Suprapubic skin (tissue), 4 donors: Measurements from ENCODE around the gene KDM4F. TPM values are rescaled to one million over a fixed set of nuclear protein-coding genes. Genes with fewer than 3 reads are reported as not detected.

Source experiments
- DNase-seq, 2 donors: peaks; one replicate each; pipeline ENCODE4 v3.0.0-alpha.2; 2019; ENCODE audit warnings: low spot score in 2 of 2
- H3K27ac ChIP-seq: fragments of 200-600 bp; sonication (generic); one replicate; pipeline ENCODE4 v1.5.1; 2019
- H3K27me3 ChIP-seq: fragments of 200-600 bp; sonication (generic); one replicate; pipeline ENCODE4 v1.5.1; 2019
- H3K36me3 ChIP-seq: fragments of 200-600 bp; sonication (generic); one replicate; pipeline ENCODE4 v1.5.1; 2019
- H3K4me1 ChIP-seq: fragments of 200-600 bp; sonication (generic); one replicate; pipeline ENCODE4 v1.5.1; 2019
- H3K4me3 ChIP-seq: fragments of 200-600 bp; sonication (generic); one replicate; pipeline ENCODE4 v1.5.1; 2019; ENCODE audit warnings: mild to moderate bottlenecking
- H3K9me3 ChIP-seq: fragments of 200-600 bp; sonication (generic); one replicate; pipeline ENCODE4 v1.5.1; 2019
- EP300 ChIP-seq: sonication (generic); formaldehyde crosslinking; IDR thresholded peaks from one replicate; pipeline ENCODE4 v1.6.1; 2017; ENCODE audit warnings: antibody characterized with exemption
- POLR2A ChIP-seq, 2 donors: fragments of 450-650 bp; IDR thresholded peaks; one replicate each; pipeline ENCODE4 v1.6.1; 2017; ENCODE audit warnings: antibody characterized with exemption in 2 of 2, mild to moderate bottlenecking in 2 of 2, moderate library complexity in 2 of 2
- POLR2AphosphoS5 ChIP-seq, 3 donors: sonication (generic); formaldehyde crosslinking; IDR thresholded peaks; one replicate each; pipeline ENCODE4 v1.6.1; 2017; ENCODE audit warnings: antibody characterized with exemption in 3 of 3
- WGBS: methylation state at CpG from one replicate; pipeline ENCODE4 v1.1.5; 2018; 5-methylcytosine and 5-hydroxymethylcytosine counted together
- total RNA-seq, 4 donors: library from RNA; depleted of rRNA; stranded (reverse); fragments of >200 nt; gene quantifications; one replicate each; pipeline ENCODE4 v1.1.0, GENCODE V29; 2016
- TF ChIP-seq, protein P1 (sequence below), 2 donors: fragments of 200-600 bp in 1 of 2; fragments of 450-650 bp in 1 of 2; sonication (generic) in 1 of 2; IDR thresholded peaks; one replicate each; pipeline ENCODE4 v1.5.1; 2016 to 2019; ENCODE audit warnings: antibody characterized with exemption in 2 of 2, mild to moderate bottlenecking in 1 of 2, moderate library complexity in 1 of 2

Gene KDM4F
- total RNA-seq, 4 donors from 2014 or later: not detected

GRCh38 chr11:95042239-95042638 is 7.0 kb upstream of the KDM4F start:
- no peak for DNase-seq
- no peak overlapping the region for H3K4me3 ChIP-seq
- no peaks in the 10 kb centered on the region for H3K4me1 ChIP-seq
- no peaks in the 10 kb centered on the region for H3K9me3 ChIP-seq
- WGBS: 97% methylated on average over 1 of the region's 1 CpG
- H3K27ac ChIP-seq: no peak overlapping the region
- no peaks in the 10 kb centered on the region for H3K36me3 ChIP-seq
- TF ChIP-seq, protein P1, sequence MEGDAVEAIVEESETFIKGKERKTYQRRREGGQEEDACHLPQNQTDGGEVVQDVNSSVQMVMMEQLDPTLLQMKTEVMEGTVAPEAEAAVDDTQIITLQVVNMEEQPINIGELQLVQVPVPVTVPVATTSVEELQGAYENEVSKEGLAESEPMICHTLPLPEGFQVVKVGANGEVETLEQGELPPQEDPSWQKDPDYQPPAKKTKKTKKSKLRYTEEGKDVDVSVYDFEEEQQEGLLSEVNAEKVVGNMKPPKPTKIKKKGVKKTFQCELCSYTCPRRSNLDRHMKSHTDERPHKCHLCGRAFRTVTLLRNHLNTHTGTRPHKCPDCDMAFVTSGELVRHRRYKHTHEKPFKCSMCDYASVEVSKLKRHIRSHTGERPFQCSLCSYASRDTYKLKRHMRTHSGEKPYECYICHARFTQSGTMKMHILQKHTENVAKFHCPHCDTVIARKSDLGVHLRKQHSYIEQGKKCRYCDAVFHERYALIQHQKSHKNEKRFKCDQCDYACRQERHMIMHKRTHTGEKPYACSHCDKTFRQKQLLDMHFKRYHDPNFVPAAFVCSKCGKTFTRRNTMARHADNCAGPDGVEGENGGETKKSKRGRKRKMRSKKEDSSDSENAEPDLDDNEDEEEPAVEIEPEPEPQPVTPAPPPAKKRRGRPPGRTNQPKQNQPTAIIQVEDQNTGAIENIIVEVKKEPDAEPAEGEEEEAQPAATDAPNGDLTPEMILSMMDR (IDR thresholded peaks at IDR 0.05): no peak
- TF ChIP-seq POLR2A (IDR thresholded peaks at IDR 0.05): no peak
- TF ChIP-seq EP300: no peak
- TF ChIP-seq POLR2AphosphoS5 (IDR thresholded peaks at IDR 0.05): no peak
- peaks cover 18% of the 10 kb centered on the region for H3K27me3 ChIP-seq

DNA sequence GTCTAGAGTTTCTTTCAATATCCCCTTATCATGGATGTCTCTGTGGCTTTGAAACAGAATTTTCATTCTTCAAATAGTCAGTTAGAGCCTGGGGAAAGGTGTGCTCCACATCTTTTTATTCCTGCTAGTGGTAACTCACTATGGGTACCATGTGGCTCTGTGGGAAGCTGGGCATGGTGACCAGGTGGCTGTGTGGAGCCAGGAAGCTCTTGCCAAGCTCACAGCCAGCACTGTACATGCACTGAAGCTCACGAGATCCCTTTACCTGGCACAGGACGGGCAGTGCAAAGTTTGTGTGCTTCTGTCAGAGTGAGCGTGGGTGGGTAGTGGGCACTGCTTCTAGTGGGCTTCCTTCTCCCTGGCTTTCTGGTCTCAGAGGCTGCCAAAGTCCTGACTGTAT is 6.3 kb upstream of the KDM4F start:
- Histone ChIP-seq H3K27me3 (peaks cover 11% of the 10 kb centered on the region), H3K36me3 (no peaks in the 10 kb centered on the region), H3K4me3 (no peak overlapping the region), H3K4me1 (no peaks in the 10 kb centered on the region), H3K9me3 (no peaks in the 10 kb centered on the region), H3K27ac (no peak overlapping the region)
- WGBS: 75% methylated on average over 2 of the region's 3 CpGs
- DNase-seq: no peak
- TF ChIP-seq, protein P1 (IDR thresholded peaks at IDR 0.05): no peak
- TF ChIP-seq EP300: no peak
- TF ChIP-seq POLR2A (IDR thresholded peaks at IDR 0.05): no peak
- no peak for TF ChIP-seq POLR2AphosphoS5 (IDR thresholded peaks at IDR 0.05)

DNA sequence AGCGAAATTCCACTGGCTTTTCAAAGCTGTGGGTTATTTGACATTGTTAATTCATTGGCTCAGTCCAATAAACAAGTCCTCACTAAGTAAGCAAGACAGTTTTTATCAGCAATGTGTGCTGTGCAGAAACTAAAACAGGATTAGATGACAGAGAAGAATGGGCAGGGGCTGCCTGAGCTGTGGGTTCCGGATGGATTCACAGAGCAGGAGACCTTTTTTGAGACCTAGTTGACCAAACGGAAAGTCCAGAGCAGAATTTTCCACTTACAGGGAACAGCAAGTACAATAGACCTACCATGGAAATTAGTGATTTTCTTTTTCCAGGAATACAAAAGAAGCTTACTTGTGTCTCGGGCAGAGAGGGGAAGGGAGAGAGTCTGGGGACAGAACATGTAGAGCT is 5.2 kb upstream of the KDM4F start:
- H3K27me3 ChIP-seq: peaks cover 12% of the 10 kb centered on the region
- no peak overlapping the region for H3K27ac ChIP-seq
- H3K36me3 ChIP-seq: no peaks in the 10 kb centered on the region
- no peak overlapping the region for H3K4me3 ChIP-seq
- TF ChIP-seq, protein P1 (IDR thresholded peaks at IDR 0.05): no peak
- TF ChIP-seq POLR2AphosphoS5 (IDR thresholded peaks at IDR 0.05) (no peak), POLR2A (IDR thresholded peaks at IDR 0.05) (no peak), EP300 (no peak)
- H3K4me1 ChIP-seq: no peaks in the 10 kb centered on the region
- DNase-seq: no peak
- WGBS: 84% methylated on average over 4 of the region's 4 CpGs
- no peaks in the 10 kb centered on the region for H3K9me3 ChIP-seq

DNA sequence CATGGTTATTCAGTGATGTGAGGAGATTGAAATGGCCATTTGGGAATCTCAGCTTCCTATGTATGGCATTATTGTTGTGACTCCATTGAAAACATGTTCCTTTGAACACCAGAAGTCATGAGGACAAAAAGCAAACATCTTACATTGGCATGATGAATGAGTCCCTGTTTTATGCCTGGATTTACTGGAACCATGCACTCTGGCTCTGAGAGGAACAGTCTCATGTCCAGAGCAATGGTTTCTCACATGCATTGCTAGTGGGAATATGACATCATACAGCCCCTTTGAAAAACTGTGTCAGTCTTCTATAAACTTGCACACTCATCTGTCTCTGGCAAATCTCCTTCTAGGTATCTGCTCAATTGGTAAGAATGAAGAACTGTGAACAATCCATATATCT is 3.4 kb upstream of the KDM4F start:
- Histone ChIP-seq H3K27ac (no peak overlapping the region), H3K36me3 (no peaks in the 10 kb centered on the region), H3K4me1 (no peaks in the 10 kb centered on the region), H3K4me3 (no peak overlapping the region), H3K27me3 (peaks cover 13% of the 10 kb centered on the region), H3K9me3 (no peaks in the 10 kb centered on the region)
- TF ChIP-seq, protein P1 (IDR thresholded peaks at IDR 0.05): no peak
- no peak for TF ChIP-seq POLR2A (IDR thresholded peaks at IDR 0.05)
- TF ChIP-seq POLR2AphosphoS5 (IDR thresholded peaks at IDR 0.05): no peak
- no peak for TF ChIP-seq EP300
- DNase-seq: no peak

GRCh38 chr11:95050595-95051202 is 1.5 kb downstream of the KDM4F start:
- peaks cover 15% of the 10 kb centered on the region for H3K27me3 ChIP-seq
- 95% methylated on average over 22 of the region's 22 CpGs for WGBS
- H3K4me1 ChIP-seq: no peaks in the 10 kb centered on the region
- no peak overlapping the region for H3K27ac ChIP-seq
- TF ChIP-seq POLR2A (IDR thresholded peaks at IDR 0.05): no peak
- TF ChIP-seq POLR2AphosphoS5 (IDR thresholded peaks at IDR 0.05): no peak
- TF ChIP-seq EP300: no peak
- TF ChIP-seq, protein P1 (IDR thresholded peaks at IDR 0.05): no peak
- H3K9me3 ChIP-seq: no peaks in the 10 kb centered on the region
- H3K4me3 ChIP-seq: no peak overlapping the region
- DNase-seq: no peak
- no peaks in the 10 kb centered on the region for H3K36me3 ChIP-seq
